DND-41 (cell line): Measurements from ENCODE around the gene ASIC4.
A peak's percentile ranks its signal among the peaks of the same experiment; 100 is the strongest.

Experiments used
- ATAC-seq: fragments of 200-7000 bp; cut with Tn5 transposase; 3 replicates; pipeline ENCODE4 v1.9.1; 2021; ENCODE audit warnings: low read depth; ENCODE audit not compliant: insufficient read depth
- DNase-seq: peaks from one replicate; pipeline ENCODE4 v3.0.0-alpha.2; 2020
- H2AFZ ChIP-seq: 2 replicates; pipeline ENCODE4 v1.6.0; 2012; ENCODE audit warnings: low read depth, low read length
- H3K27ac ChIP-seq: 2 replicates; pipeline ENCODE4 v1.5.1; 2012; ENCODE audit warnings: low read length, inconsistent platforms
- H3K27me3 ChIP-seq: fragments of 200-600 bp; sonication (generic); 2 replicates; pipeline ENCODE4 v1.6.0; 2012; ENCODE audit warnings: low read length, mild to moderate bottlenecking, inconsistent platforms; ENCODE audit not compliant: insufficient read depth, poor library complexity
- H3K36me3 ChIP-seq: 2 replicates; pipeline ENCODE4 v1.5.1; 2012; ENCODE audit warnings: low read length, inconsistent platforms; ENCODE audit not compliant: insufficient read depth
- H3K4me1 ChIP-seq: 2 replicates; pipeline ENCODE4 v1.5.1; 2012; ENCODE audit warnings: mild to moderate bottlenecking, low read length; ENCODE audit not compliant: insufficient read depth
- H3K4me2 ChIP-seq: 2 replicates; pipeline ENCODE4 v1.6.0; 2012; ENCODE audit warnings: mild to moderate bottlenecking, moderate library complexity, low read length, inconsistent platforms; ENCODE audit not compliant: insufficient read depth
- H3K4me3 ChIP-seq, 2 experiments: fragments of 200-600 bp in 1 of 2; shearing (Covaris generic) in 1 of 2; 2 replicates each; pipeline ENCODE4 v1.5.1; 2012 to 2016; ENCODE audit warnings: inconsistent platforms in 2 of 2, low read length in 2 of 2, mild to moderate bottlenecking in 2 of 2, low read depth in 1 of 2, moderate library complexity in 1 of 2
- H3K79me2 ChIP-seq: 2 replicates; pipeline ENCODE4 v1.6.0; 2012; ENCODE audit warnings: low read length, inconsistent platforms; ENCODE audit not compliant: insufficient read depth
- H3K9ac ChIP-seq: 2 replicates; pipeline ENCODE4 v1.6.0; 2012; ENCODE audit warnings: low read depth, mild to moderate bottlenecking, inconsistent platforms, low read length, moderate library complexity
- H3K9me3 ChIP-seq: 2 replicates; pipeline ENCODE4 v1.5.1; 2012; ENCODE audit warnings: low read length, moderate library complexity, mild to moderate bottlenecking, inconsistent platforms; ENCODE audit not compliant: insufficient read depth, severe bottlenecking
- H4K20me1 ChIP-seq: 2 replicates; pipeline ENCODE4 v1.6.0; 2012; ENCODE audit warnings: low read length; ENCODE audit not compliant: insufficient read depth
- EZH2 ChIP-seq: IDR thresholded peaks from 3 replicates; pipeline ENCODE4 v1.6.1; 2012; ENCODE audit warnings: borderline replicate concordance, low read depth, mild to moderate bottlenecking, moderate library complexity, low read length, inconsistent platforms; ENCODE audit not compliant: severe bottlenecking
- TF ChIP-seq, protein P1 (sequence below): IDR thresholded peaks from 2 replicates; pipeline ENCODE4 v1.5.1; 2012; ENCODE audit warnings: borderline replicate concordance, low read length, moderate library complexity, mild to moderate bottlenecking; ENCODE audit not compliant: poor library complexity, severe bottlenecking; ENCODE audit errors: extremely low read depth

The ASIC4 gene

DNA sequence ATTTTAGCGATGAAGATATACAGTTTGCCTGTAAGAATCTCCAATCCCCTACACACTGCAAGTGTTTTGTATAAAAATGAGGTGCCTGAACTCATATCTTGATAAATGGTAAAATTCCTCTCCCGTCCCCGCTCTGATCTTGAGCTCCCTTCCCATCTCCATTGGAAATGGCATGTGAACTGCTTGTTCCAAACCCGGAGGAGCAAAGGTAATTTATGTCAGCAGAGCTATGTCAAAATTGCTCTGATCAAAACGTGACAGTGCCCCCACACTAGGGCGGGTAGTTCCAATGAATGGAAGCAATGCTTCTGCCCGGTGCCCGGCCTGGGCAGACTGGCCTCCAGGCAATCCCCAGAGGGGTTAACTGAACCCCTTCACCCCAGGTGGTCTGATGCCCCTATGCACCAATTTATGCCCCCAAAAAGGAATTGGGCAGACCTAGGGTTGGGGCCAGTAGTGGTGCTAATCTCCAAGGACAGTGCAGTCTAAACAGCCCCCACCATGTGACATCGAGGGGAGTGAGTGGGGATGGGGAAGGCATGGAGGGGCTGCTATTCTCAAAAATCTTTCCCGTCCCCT, 19.2 kb upstream of the ASIC4 start:
- Histone ChIP-seq H3K4me2 (no peak overlapping the region), H3K9ac (no peak overlapping the region), H3K36me3 (no peaks in the 10 kb centered on the region), H3K79me2 (peaks cover 7% of the 10 kb centered on the region; the same call in 1 of the 2 replicates), H3K27ac (no peak overlapping the region), H3K4me3 (no peak overlapping the region), H2AFZ (no peak overlapping the region), H3K27me3 (peaks cover 2% of the 10 kb centered on the region), H4K20me1 (no peaks in the 10 kb centered on the region; the same call in 1 of the 2 replicates), H3K4me1 (peaks cover 23% of the 10 kb centered on the region), H3K9me3 (no peaks in the 10 kb centered on the region)
- no peak for ATAC-seq
- no peak for DNase-seq
- TF ChIP-seq EZH2, result no peak
- TF ChIP-seq, protein P1, sequence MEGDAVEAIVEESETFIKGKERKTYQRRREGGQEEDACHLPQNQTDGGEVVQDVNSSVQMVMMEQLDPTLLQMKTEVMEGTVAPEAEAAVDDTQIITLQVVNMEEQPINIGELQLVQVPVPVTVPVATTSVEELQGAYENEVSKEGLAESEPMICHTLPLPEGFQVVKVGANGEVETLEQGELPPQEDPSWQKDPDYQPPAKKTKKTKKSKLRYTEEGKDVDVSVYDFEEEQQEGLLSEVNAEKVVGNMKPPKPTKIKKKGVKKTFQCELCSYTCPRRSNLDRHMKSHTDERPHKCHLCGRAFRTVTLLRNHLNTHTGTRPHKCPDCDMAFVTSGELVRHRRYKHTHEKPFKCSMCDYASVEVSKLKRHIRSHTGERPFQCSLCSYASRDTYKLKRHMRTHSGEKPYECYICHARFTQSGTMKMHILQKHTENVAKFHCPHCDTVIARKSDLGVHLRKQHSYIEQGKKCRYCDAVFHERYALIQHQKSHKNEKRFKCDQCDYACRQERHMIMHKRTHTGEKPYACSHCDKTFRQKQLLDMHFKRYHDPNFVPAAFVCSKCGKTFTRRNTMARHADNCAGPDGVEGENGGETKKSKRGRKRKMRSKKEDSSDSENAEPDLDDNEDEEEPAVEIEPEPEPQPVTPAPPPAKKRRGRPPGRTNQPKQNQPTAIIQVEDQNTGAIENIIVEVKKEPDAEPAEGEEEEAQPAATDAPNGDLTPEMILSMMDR, result no peak

DNA sequence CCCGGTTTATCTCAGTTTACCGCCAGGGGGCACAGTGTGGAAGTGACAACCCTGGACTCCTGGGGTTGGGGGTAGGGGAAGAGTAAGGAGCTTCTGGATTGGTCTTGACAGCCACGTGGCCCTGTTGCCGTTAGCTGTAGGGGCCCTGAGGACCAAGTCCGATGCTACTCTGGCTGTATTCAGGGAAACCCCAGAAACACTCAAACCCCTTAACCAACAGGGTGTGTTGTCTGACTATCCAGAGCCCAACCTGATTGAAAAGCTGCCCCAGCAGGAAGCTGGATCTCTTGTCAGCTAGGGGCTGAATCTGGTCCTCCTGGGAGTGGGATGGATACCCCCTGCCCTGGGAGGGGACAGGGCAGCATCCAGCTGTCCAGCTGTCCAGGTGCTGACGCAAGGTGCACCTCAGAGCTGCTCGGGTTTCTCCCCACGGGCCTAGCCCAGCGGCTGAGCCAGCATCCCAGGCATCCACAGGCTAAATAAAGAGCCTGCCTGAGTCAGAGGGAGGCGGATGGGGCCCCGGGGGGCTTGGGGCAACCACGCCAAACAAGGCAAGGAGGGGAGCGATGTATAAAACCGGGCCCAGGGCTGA, 18.7 kb upstream of the ASIC4 start:
- Histone ChIP-seq H3K9ac (no peak overlapping the region), H3K4me2 (no peak overlapping the region), H3K36me3 (no peaks in the 10 kb centered on the region), H3K9me3 (no peaks in the 10 kb centered on the region), H3K79me2 (peaks cover 7% of the 10 kb centered on the region; the same call in 1 of the 2 replicates), H2AFZ (no peak overlapping the region; the same call in 1 of the 2 replicates), H4K20me1 (no peaks in the 10 kb centered on the region; the same call in 1 of the 2 replicates), H3K4me1 (peaks cover 28% of the 10 kb centered on the region), H3K27me3 (peaks cover 2% of the 10 kb centered on the region), H3K4me3 (no peak overlapping the region), H3K27ac (no peak overlapping the region)
- ATAC-seq (peak; percentile 25), DNase-seq (peak; percentile 69)
- TF ChIP-seq, protein P1, result peak; percentile 66
- no peak for TF ChIP-seq EZH2

DNA sequence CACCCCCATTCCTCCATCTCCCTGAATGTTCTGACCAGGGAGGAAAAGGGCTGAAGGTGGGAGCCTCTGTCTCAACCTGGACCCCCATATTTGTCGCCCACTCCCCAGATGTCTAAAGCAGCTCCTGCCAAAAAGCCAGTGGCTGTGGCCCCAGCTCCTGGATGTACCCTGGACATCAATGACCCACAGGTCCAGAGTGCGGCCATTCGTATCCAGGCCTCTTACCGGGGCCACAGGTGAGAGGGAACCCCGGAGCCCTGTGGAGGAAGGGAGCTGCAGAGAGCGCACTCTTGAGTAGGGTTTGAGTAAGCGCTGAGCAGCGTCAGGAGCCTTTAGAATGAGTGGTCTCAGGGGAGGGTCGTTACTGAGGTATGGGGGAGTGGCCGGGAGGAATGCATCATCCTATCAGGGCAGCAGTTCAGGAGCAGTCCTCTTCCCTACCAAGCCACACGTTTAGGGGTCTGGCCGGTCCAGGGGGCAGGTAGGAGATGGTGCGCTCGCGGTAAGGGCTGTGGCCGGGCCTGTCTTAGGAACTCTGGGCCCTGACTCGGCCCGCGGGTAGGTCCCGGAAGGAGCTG, 17.9 kb upstream of the ASIC4 start:
- Histone ChIP-seq H3K4me3 (no peak overlapping the region), H3K79me2 (peaks cover 7% of the 10 kb centered on the region; the same call in 1 of the 2 replicates), H3K9ac (no peak overlapping the region), H2AFZ (no peak overlapping the region), H3K9me3 (no peaks in the 10 kb centered on the region), H3K27ac (no peak overlapping the region), H3K36me3 (no peaks in the 10 kb centered on the region), H3K4me2 (no peak overlapping the region), H3K27me3 (peaks cover 2% of the 10 kb centered on the region), H3K4me1 (peaks cover 28% of the 10 kb centered on the region), H4K20me1 (no peaks in the 10 kb centered on the region; the same call in 1 of the 2 replicates)
- ATAC-seq, result no peak
- no peak for DNase-seq
- TF ChIP-seq, protein P1, result no peak
- no peak for TF ChIP-seq EZH2
